OCI-LY3 (cell line): Measurements from ENCODE around the gene THTPA.

ENCODE experiments used
- CTCF ChIP-seq: fragments of 200-600, 300-600 bp; sonication (generic); IDR thresholded peaks from 2 replicates; pipeline ENCODE4 v1.5.1; 2014; ENCODE audit warnings: antibody characterized with exemption, low read length, low read depth
- EZH2phosphoT487 ChIP-seq: fragments of 200-600 bp; shearing (Covaris generic); IDR thresholded peaks from 2 replicates; pipeline ENCODE4 v1.6.1; 2018; ENCODE audit warnings: antibody characterized with exemption, mixed run types, low read depth

- TF ChIP-seq CTCF (no peak), EZH2phosphoT487 (no peak)
Measured at GRCh38 chr14:23550812-23551265, 5.2 kb upstream of the THTPA start.
